ENCODE results near the gene EIF4E2. TPM values are rescaled to one million over a fixed set of nuclear protein-coding genes. Genes with fewer than 3 reads are reported as not detected.

EIF4E2 gene
- total RNA-seq, 2 experiments from 2014 or later = 45.9 to 46.0 TPM

- no peaks in the 10 kb centered on the region for H3K27me3 Mint-ChIP-seq
- no peak for ATAC-seq (ENCODE audit: poor library complexity)
- H3K4me1 Mint-ChIP-seq (ENCODE audit: low read depth) = peaks cover 65% of the 10 kb centered on the region
- no peak overlapping the region for H3K27ac ChIP-seq (ENCODE audit: low read depth in 1 of 2, low read length in 2 of 2)
- no peaks in the 10 kb centered on the region for H3K27me3 ChIP-seq (ENCODE audit: control insufficient read depth in 1 of 2, insufficient read depth in 2 of 2, low read length in 2 of 2)
- peaks cover 65% of the 10 kb centered on the region for H3K36me3 Mint-ChIP-seq (ENCODE audit: low read depth)
- peaks cover 5% of the 10 kb centered on the region for H3K9me3 Mint-ChIP-seq
- peaks cover 18% of the 10 kb centered on the region for H3K36me3 ChIP-seq (ENCODE audit: insufficient read depth, low read length)
- ChIA-PET POLR2A (no interaction called here), CTCF (no interaction called here)
- no peak overlapping the region for H3K4me3 ChIP-seq (ENCODE audit: low read length)
- peaks cover 0 to 4% of the 10 kb centered on the region in 2 experiments for H3K9me3 ChIP-seq (ENCODE audit: control insufficient read depth in 1 of 2, insufficient read depth in 1 of 2, low read length in 2 of 2)
- H3K4me1 ChIP-seq (ENCODE audit: insufficient read depth, low read length) = peaks cover 52% of the 10 kb centered on the region
- no peak for TF ChIP-seq CTCF (IDR thresholded peaks at IDR 0.05)
- peak overlapping the region; percentile 97 for H3K27ac Mint-ChIP-seq
- intact Hi-C loops (cut with DNase I, micrococcal nuclease) = no loop called here
- H3K4me3 Mint-ChIP-seq = peak overlapping the region; percentile 45
- DNase-seq = no peak
These were observed 2.5 kb upstream of the EIF4E2 start for GRCh38 chr2:232547991-232548390.

- Mint-ChIP-seq H3K27ac (peak overlapping the region; percentile 97), H3K4me1 (ENCODE audit: low read depth) (peaks cover 77% of the 10 kb centered on the region), H3K9me3 (peaks cover 5% of the 10 kb centered on the region), H3K27me3 (no peaks in the 10 kb centered on the region), H3K36me3 (ENCODE audit: low read depth) (peaks cover 73% of the 10 kb centered on the region), H3K4me3 (peak overlapping the region; percentile 98)
- ATAC-seq (ENCODE audit: poor library complexity) (peak; percentile 18), DNase-seq (peak in 1 of 14 experiments; percentile 15)
- ChIA-PET POLR2A (interaction anchor here (0.6 to 1.5 kb wide), 10 partner anchors 12 to 1086 kb away, joined by 3 to 11 read pairs (median 6); partner anchors contain the start of genes ATG16L1, NCL, PDE6D and PRSS56), CTCF (interaction anchor here (1.5 kb wide), 1 partner anchor 28 kb away, joined by 4 read pairs; no protein-coding TSS in a partner anchor)
- Histone ChIP-seq H3K27me3 (ENCODE audit: control insufficient read depth in 1 of 2, insufficient read depth in 2 of 2, low read length in 2 of 2) (no peaks in the 10 kb centered on the region), H3K4me1 (ENCODE audit: insufficient read depth, low read length) (peaks cover 60% of the 10 kb centered on the region), H3K9me3 (ENCODE audit: control insufficient read depth in 1 of 2, insufficient read depth in 1 of 2, low read length in 2 of 2) (peaks cover 0 to 4% of the 10 kb centered on the region in 2 experiments), H3K27ac (ENCODE audit: low read depth in 1 of 2, low read length in 2 of 2) (peak overlapping the region; percentile 91 to 95), H3K4me3 (ENCODE audit: low read length) (peak overlapping the region; percentile 99), H3K36me3 (ENCODE audit: insufficient read depth, low read length) (peaks cover 30% of the 10 kb centered on the region)
- TF ChIP-seq CTCF (IDR thresholded peaks at IDR 0.05) = no peak
- intact Hi-C loops (cut with DNase I, micrococcal nuclease) = loop anchor here in 1 of 2 experiments (2.0 to 5.0 kb wide), 2 partner anchors 588 to 763 kb away; partner anchors contain the start of genes COPS7B and DIS3L2
These were observed 685 bp upstream of the EIF4E2 start for GRCh38 chr2:232549655-232550353.

- Histone ChIP-seq H3K36me3 (ENCODE audit: insufficient read depth, low read length) (peaks cover 27% of the 10 kb centered on the region), H3K4me1 (ENCODE audit: insufficient read depth, low read length) (peaks cover 54% of the 10 kb centered on the region), H3K9me3 (ENCODE audit: control insufficient read depth in 1 of 2, insufficient read depth in 1 of 2, low read length in 2 of 2) (peaks cover 0 to 4% of the 10 kb centered on the region in 2 experiments), H3K4me3 (ENCODE audit: low read length) (peak overlapping the region; percentile 99), H3K27me3 (ENCODE audit: control insufficient read depth in 1 of 2, insufficient read depth in 2 of 2, low read length in 2 of 2) (no peaks in the 10 kb centered on the region), H3K27ac (ENCODE audit: low read depth in 1 of 2, low read length in 2 of 2) (peak overlapping the region; percentile 91 to 95)
- H3K27ac Mint-ChIP-seq = peak overlapping the region; percentile 97
- ChIA-PET CTCF (interaction anchor here (1.5 kb wide), 1 partner anchor 29 kb away, joined by 4 read pairs; no protein-coding TSS in a partner anchor), POLR2A (interaction anchor here (0.5 to 1.5 kb wide), 19 partner anchors 10 to 1087 kb away, joined by 3 to 11 read pairs (median 3); partner anchors contain the start of genes ATG16L1, INPP5D, NCL and PDE6D)
- peaks cover 92% of the 10 kb centered on the region for H3K4me1 Mint-ChIP-seq (ENCODE audit: low read depth)
- intact Hi-C loops (cut with DNase I, micrococcal nuclease) = loop anchor here in 1 of 2 experiments (2.0 to 5.0 kb wide), 2 partner anchors 589 to 764 kb away; partner anchors contain the start of genes COPS7B and DIS3L2
- H3K36me3 Mint-ChIP-seq (ENCODE audit: low read depth) = peaks cover 84% of the 10 kb centered on the region
- peak overlapping the region; percentile 98 for H3K4me3 Mint-ChIP-seq
- no peaks in the 10 kb centered on the region for H3K27me3 Mint-ChIP-seq
- DNase-seq = peak in 1 of 14 experiments; percentile 8
- peaks cover 5% of the 10 kb centered on the region for H3K9me3 Mint-ChIP-seq
- no peak for ATAC-seq (ENCODE audit: poor library complexity)
- no peak for TF ChIP-seq CTCF (IDR thresholded peaks at IDR 0.05)
These were observed 755 bp downstream of the EIF4E2 start for GRCh38 chr2:232551250-232551638.
